ENCODE results near the gene MFSD2B.

The MFSD2B gene

GRCh38 chr2:23993736-23994269 is 16.1 kb upstream of the MFSD2B start:
- no peaks in the 10 kb centered on the region for H3K27me3 Mint-ChIP-seq (ENCODE audit: low read depth)
- H3K4me3 Mint-ChIP-seq = no peak overlapping the region
- no peaks in the 10 kb centered on the region for H3K4me1 Mint-ChIP-seq
- no peaks in the 10 kb centered on the region for H3K9me3 Mint-ChIP-seq
- no peak for TF ChIP-seq CTCF (IDR thresholded peaks at IDR 0.05; ENCODE audit: unreplicated experiment in 3 of 3)
- peaks cover 33% of the 10 kb centered on the region for H3K36me3 Mint-ChIP-seq (ENCODE audit: low read depth)
- H3K27ac Mint-ChIP-seq = no peak overlapping the region

- Mint-ChIP-seq H3K36me3 (ENCODE audit: low read depth) (peaks cover 36% of the 10 kb centered on the region), H3K27me3 (ENCODE audit: low read depth) (no peaks in the 10 kb centered on the region)
- no peak for TF ChIP-seq CTCF (IDR thresholded peaks at IDR 0.05; ENCODE audit: unreplicated experiment in 3 of 3)
Observed at GRCh38 chr2:23994567-23994966, 15.3 kb upstream of the MFSD2B start.

GRCh38 chr2:24007693-24008092 is 2.2 kb upstream of the MFSD2B start:
- peaks cover 1% of the 10 kb centered on the region for H3K36me3 Mint-ChIP-seq (ENCODE audit: low read depth)
- TF ChIP-seq CTCF (IDR thresholded peaks at IDR 0.05; ENCODE audit: unreplicated experiment in 3 of 3) = no peak
- no peak overlapping the region for H3K27ac Mint-ChIP-seq

More at GRCh38 chr2:23994567-23994966, 15.3 kb upstream of the MFSD2B start:
- Mint-ChIP-seq H3K4me1 (no peaks in the 10 kb centered on the region), H3K27ac (no peak overlapping the region), H3K4me3 (no peak overlapping the region), H3K9me3 (no peaks in the 10 kb centered on the region)

GRCh38 chr2:24008672-24009366 is 1.1 kb upstream of the MFSD2B start:
- no peaks in the 10 kb centered on the region for H3K9me3 Mint-ChIP-seq

More at GRCh38 chr2:24007693-24008092, 2.2 kb upstream of the MFSD2B start:
- no peaks in the 10 kb centered on the region for H3K4me1 Mint-ChIP-seq
- peaks cover 39% of the 10 kb centered on the region for H3K27me3 Mint-ChIP-seq (ENCODE audit: low read depth)
- H3K9me3 Mint-ChIP-seq = no peaks in the 10 kb centered on the region
- no peak overlapping the region for H3K4me3 Mint-ChIP-seq

GRCh38 chr2:24009367-24009679 is 562 bp upstream of the MFSD2B start:
- Mint-ChIP-seq H3K27me3 (ENCODE audit: low read depth) (peaks cover 42% of the 10 kb centered on the region), H3K36me3 (ENCODE audit: low read depth) (no peaks in the 10 kb centered on the region), H3K4me3 (peak overlapping the region; percentile 29 to 59 (median 41)), H3K4me1 (no peaks in the 10 kb centered on the region), H3K9me3 (no peaks in the 10 kb centered on the region), H3K27ac (no peak overlapping the region)
- no peak for TF ChIP-seq CTCF (IDR thresholded peaks at IDR 0.05; ENCODE audit: unreplicated experiment in 3 of 3)

More at GRCh38 chr2:24008672-24009366, 1.1 kb upstream of the MFSD2B start:
- no peak for TF ChIP-seq CTCF (IDR thresholded peaks at IDR 0.05; ENCODE audit: unreplicated experiment in 3 of 3)
- Mint-ChIP-seq H3K4me1 (no peaks in the 10 kb centered on the region), H3K4me3 (peak overlapping the region; percentile 34 to 59 (median 42)), H3K27me3 (ENCODE audit: low read depth) (peaks cover 40% of the 10 kb centered on the region), H3K36me3 (ENCODE audit: low read depth) (no peaks in the 10 kb centered on the region), H3K27ac (no peak overlapping the region)

All from nephron (organoid).